ENCODE results near the gene FMNL3. TPM values are rescaled to one million over a fixed set of nuclear protein-coding genes. Genes with fewer than 3 reads are reported as not detected.

FMNL3 gene
- total RNA-seq, 1 donor from 2014 or later: 58.4 TPM

DNA sequence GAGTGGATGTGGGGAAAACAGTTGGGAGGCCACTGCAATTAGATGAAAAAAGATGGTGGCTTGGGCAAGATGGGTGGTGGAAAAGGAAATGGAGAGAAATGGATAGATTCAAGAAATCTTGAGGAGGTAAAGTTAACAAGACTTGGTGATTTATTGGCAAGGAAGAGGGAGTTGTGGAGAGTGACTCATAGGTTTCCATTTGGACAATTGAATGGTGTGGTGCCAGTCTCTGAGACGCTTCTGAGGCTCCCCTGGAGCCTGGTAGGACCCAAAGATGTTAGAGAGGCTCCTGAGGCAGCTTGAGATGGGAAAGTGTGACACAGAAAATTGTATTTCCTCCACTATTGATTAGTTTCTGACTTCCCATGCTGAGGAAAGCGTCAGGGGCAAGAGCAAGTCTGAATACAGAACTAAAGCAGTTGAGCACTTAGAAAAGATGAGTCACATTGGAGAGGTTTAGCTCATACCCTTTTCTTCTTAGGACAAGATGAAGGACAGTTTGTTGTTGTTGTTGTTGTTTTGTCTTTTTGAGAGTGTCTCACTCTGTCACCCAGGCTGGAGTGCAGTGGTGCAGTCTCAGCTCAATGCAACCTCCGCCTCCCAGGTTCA lies 79.3 kb downstream of the FMNL3 start:
- no peak for TF ChIP-seq EZH2 (IDR thresholded peaks at IDR 0.05; ENCODE audit: insufficient read depth, low read length)
- TF ChIP-seq, protein P1, sequence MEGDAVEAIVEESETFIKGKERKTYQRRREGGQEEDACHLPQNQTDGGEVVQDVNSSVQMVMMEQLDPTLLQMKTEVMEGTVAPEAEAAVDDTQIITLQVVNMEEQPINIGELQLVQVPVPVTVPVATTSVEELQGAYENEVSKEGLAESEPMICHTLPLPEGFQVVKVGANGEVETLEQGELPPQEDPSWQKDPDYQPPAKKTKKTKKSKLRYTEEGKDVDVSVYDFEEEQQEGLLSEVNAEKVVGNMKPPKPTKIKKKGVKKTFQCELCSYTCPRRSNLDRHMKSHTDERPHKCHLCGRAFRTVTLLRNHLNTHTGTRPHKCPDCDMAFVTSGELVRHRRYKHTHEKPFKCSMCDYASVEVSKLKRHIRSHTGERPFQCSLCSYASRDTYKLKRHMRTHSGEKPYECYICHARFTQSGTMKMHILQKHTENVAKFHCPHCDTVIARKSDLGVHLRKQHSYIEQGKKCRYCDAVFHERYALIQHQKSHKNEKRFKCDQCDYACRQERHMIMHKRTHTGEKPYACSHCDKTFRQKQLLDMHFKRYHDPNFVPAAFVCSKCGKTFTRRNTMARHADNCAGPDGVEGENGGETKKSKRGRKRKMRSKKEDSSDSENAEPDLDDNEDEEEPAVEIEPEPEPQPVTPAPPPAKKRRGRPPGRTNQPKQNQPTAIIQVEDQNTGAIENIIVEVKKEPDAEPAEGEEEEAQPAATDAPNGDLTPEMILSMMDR (IDR thresholded peaks at IDR 0.05; ENCODE audit: insufficient read depth, low read depth, low read length): no peak
- H3K79me2 ChIP-seq (ENCODE audit: insufficient read depth, low read length): no peaks in the 10 kb centered on the region
- H4K20me1 ChIP-seq (ENCODE audit: insufficient read depth, low read length): peaks cover 15% of the 10 kb centered on the region
- no peak overlapping the region for H3K9ac ChIP-seq (ENCODE audit: low read length)
- DNase-seq (ENCODE audit: low read depth) (peak; percentile 65), FAIRE-seq (no peak)
- H3K27me3 ChIP-seq (ENCODE audit: insufficient read depth, low read length): no peaks in the 10 kb centered on the region
- H2AFZ ChIP-seq (ENCODE audit: low read depth, low read length): no peak overlapping the region
- H3K36me3 Mint-ChIP-seq (ENCODE audit: low read depth, unreplicated experiment): peaks cover 6% of the 10 kb centered on the region
- H3K4me1 Mint-ChIP-seq (ENCODE audit: low read depth, unreplicated experiment): peaks cover 8% of the 10 kb centered on the region
- no peak overlapping the region for H3K4me3 ChIP-seq (ENCODE audit: insufficient read depth, low read depth, low read length)
- H3K4me3 Mint-ChIP-seq (ENCODE audit: unreplicated experiment): no peak overlapping the region
- H3K9me3 Mint-ChIP-seq (ENCODE audit: unreplicated experiment): no peaks in the 10 kb centered on the region
- no peak overlapping the region for H3K27ac Mint-ChIP-seq (ENCODE audit: unreplicated experiment)
- H3K9me3 ChIP-seq (ENCODE audit: insufficient read depth, low read depth, low read length): no peaks in the 10 kb centered on the region
- H3K4me2 ChIP-seq (ENCODE audit: low read length): peak overlapping the region; percentile 69
- no peaks in the 10 kb centered on the region for H3K27me3 Mint-ChIP-seq (ENCODE audit: low read depth, unreplicated experiment)
- H3K27ac ChIP-seq (ENCODE audit: low read depth, low read length): peak overlapping the region; percentile 16
- peaks cover 20% of the 10 kb centered on the region for H3K4me1 ChIP-seq (ENCODE audit: insufficient read depth, low read length)
- H3K36me3 ChIP-seq (ENCODE audit: insufficient read depth, low read length): peaks cover 4% of the 10 kb centered on the region

DNA sequence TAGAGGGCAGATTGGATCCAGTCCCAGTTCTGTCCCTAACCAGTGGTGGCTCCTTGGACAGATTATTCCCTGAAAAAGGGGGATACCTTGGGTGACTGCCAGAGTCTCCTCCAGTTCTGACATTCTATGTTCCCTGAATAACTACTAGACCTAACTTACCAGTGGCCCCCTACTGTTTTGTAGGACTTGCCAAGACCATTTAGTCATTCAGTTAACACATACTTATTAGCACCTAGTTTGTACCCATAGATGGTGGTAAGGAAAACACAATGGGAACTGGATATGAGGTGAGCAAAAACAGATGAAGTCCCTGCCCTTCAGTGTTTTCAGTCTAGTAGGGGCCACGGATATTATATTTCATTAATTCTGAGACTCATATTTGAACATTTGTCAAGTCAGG lies 80.4 kb downstream of the FMNL3 start:
- FAIRE-seq: no peak
- no peak for TF ChIP-seq EZH2 (IDR thresholded peaks at IDR 0.05; ENCODE audit: insufficient read depth, low read length)
- TF ChIP-seq, protein P1 (IDR thresholded peaks at IDR 0.05; ENCODE audit: insufficient read depth, low read depth, low read length): no peak
- peaks cover 1% of the 10 kb centered on the region for H3K36me3 ChIP-seq (ENCODE audit: insufficient read depth, low read length)
- no peaks in the 10 kb centered on the region for H3K79me2 ChIP-seq (ENCODE audit: insufficient read depth, low read length)
- H4K20me1 ChIP-seq (ENCODE audit: insufficient read depth, low read length): peaks cover 15% of the 10 kb centered on the region
- no peaks in the 10 kb centered on the region for H3K27me3 ChIP-seq (ENCODE audit: insufficient read depth, low read length)
- no peak overlapping the region for H3K9ac ChIP-seq (ENCODE audit: low read length)
- no peaks in the 10 kb centered on the region for H3K27me3 Mint-ChIP-seq (ENCODE audit: low read depth, unreplicated experiment)
- H3K4me3 ChIP-seq (ENCODE audit: insufficient read depth, low read depth, low read length): no peak overlapping the region
- H3K9me3 Mint-ChIP-seq (ENCODE audit: unreplicated experiment): no peaks in the 10 kb centered on the region
- H3K4me1 ChIP-seq (ENCODE audit: insufficient read depth, low read length): peaks cover 29% of the 10 kb centered on the region
- peaks cover 6% of the 10 kb centered on the region for H3K36me3 Mint-ChIP-seq (ENCODE audit: low read depth, unreplicated experiment)
- H3K27ac ChIP-seq (ENCODE audit: low read depth, low read length): no peak overlapping the region
- H3K4me3 Mint-ChIP-seq (ENCODE audit: unreplicated experiment): no peak overlapping the region
- no peaks in the 10 kb centered on the region for H3K9me3 ChIP-seq (ENCODE audit: insufficient read depth, low read depth, low read length)
- no peak overlapping the region for H3K4me2 ChIP-seq (ENCODE audit: low read length)
- no peak for DNase-seq (ENCODE audit: low read depth)
- H2AFZ ChIP-seq (ENCODE audit: low read depth, low read length): no peak overlapping the region
- H3K27ac Mint-ChIP-seq (ENCODE audit: unreplicated experiment): no peak overlapping the region
- peaks cover 14% of the 10 kb centered on the region for H3K4me1 Mint-ChIP-seq (ENCODE audit: low read depth, unreplicated experiment)

DNA sequence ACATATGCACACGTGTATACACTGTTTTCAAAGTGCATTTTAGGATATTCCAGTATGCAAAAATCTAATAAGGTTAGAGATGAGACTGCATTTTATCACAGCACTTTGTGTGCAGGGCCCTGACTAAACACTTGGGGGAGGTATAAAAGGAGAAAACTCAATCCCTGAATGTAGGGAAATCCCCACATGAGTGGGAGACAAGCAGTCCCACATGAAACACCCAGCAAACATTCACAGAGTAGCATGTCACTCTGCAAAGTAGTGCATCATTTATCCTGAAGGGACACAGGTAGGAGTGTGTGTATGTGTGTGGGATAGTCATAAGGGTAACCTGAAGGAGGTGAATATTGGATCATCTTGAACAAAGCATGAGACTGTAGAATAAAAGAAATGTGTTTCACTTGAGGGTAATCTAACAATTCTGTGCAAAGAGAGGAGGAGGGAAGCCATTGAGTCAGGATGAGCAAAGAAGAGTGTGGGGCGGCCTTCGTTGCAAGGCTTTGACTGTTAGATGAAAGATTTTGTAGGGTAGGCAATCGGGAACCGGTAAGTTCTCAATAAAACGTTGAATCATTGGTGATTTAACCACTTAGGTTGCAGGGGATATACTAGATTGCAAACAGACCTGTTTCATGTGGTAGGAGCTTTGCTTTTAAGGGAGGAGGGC lies 80.9 kb downstream of the FMNL3 start:
- Histone ChIP-seq H3K4me2 (ENCODE audit: low read length) (no peak overlapping the region), H3K9ac (ENCODE audit: low read length) (no peak overlapping the region), H4K20me1 (ENCODE audit: insufficient read depth, low read length) (peaks cover 15% of the 10 kb centered on the region), H3K4me1 (ENCODE audit: insufficient read depth, low read length) (peaks cover 32% of the 10 kb centered on the region), H3K79me2 (ENCODE audit: insufficient read depth, low read length) (no peaks in the 10 kb centered on the region), H3K9me3 (ENCODE audit: insufficient read depth, low read depth, low read length) (no peaks in the 10 kb centered on the region), H3K4me3 (ENCODE audit: insufficient read depth, low read depth, low read length) (no peak overlapping the region), H2AFZ (ENCODE audit: low read depth, low read length) (no peak overlapping the region), H3K36me3 (ENCODE audit: insufficient read depth, low read length) (no peaks in the 10 kb centered on the region), H3K27me3 (ENCODE audit: insufficient read depth, low read length) (no peaks in the 10 kb centered on the region), H3K27ac (ENCODE audit: low read depth, low read length) (no peak overlapping the region)
- Mint-ChIP-seq H3K9me3 (ENCODE audit: unreplicated experiment) (no peaks in the 10 kb centered on the region), H3K27me3 (ENCODE audit: low read depth, unreplicated experiment) (no peaks in the 10 kb centered on the region), H3K4me3 (ENCODE audit: unreplicated experiment) (no peak overlapping the region), H3K36me3 (ENCODE audit: low read depth, unreplicated experiment) (peaks cover 6% of the 10 kb centered on the region), H3K27ac (ENCODE audit: unreplicated experiment) (no peak overlapping the region), H3K4me1 (ENCODE audit: low read depth, unreplicated experiment) (peaks cover 14% of the 10 kb centered on the region)
- no peak for FAIRE-seq
- DNase-seq (ENCODE audit: low read depth): no peak
- TF ChIP-seq, protein P1 (IDR thresholded peaks at IDR 0.05; ENCODE audit: insufficient read depth, low read depth, low read length): peak; percentile 6
- no peak for TF ChIP-seq EZH2 (IDR thresholded peaks at IDR 0.05; ENCODE audit: insufficient read depth, low read length)

Data from astrocyte (in vitro differentiated cells and primary cell).